Smooth muscle cell (in vitro differentiated cells): ENCODE results near the gene NTSR1. TPM values are rescaled to one million over a fixed set of nuclear protein-coding genes. Genes with fewer than 3 reads are reported as not detected.
A peak's percentile ranks its signal among the peaks of the same experiment; 100 is the strongest.

ENCODE experiments used
- DNase-seq: peaks from one replicate; lab custom pipeline; 2025; ENCODE audit not compliant: unreplicated experiment; lab: John Stamatoyannopoulos, UW
- H2AFZ ChIP-seq: fragments of 200-600 bp; sonication (generic); 2 replicates; pipeline ENCODE4 v1.6.0; 2016; ENCODE audit warnings: antibody characterized with exemption, low read depth, mild to moderate bottlenecking
- H3F3A ChIP-seq: fragments of 200-600 bp; sonication (generic); 2 replicates; pipeline ENCODE4 v1.6.0; 2017; ENCODE audit warnings: antibody characterized with exemption, low read depth
- H3K27ac ChIP-seq: fragments of 200-600 bp; sonication (generic); 2 replicates; pipeline ENCODE4 v1.5.1; 2016; ENCODE audit warnings: low read depth, mild to moderate bottlenecking
- H3K27me3 ChIP-seq: fragments of 200-600 bp; sonication (generic); 2 replicates; pipeline ENCODE4 v1.6.1; 2016; ENCODE audit warnings: low read depth, mild to moderate bottlenecking
- H3K36me3 ChIP-seq: fragments of 200-600 bp; sonication (generic); 2 replicates; pipeline ENCODE4 v1.5.1; 2016; ENCODE audit warnings: low read depth
- H3K4me1 ChIP-seq: fragments of 200-600 bp; sonication (generic); 2 replicates; pipeline ENCODE4 v1.5.1; 2016; ENCODE audit warnings: low read depth
- H3K4me2 ChIP-seq: fragments of 200-600 bp; sonication (generic); 2 replicates; pipeline ENCODE4 v1.6.0; 2016; ENCODE audit warnings: mild to moderate bottlenecking
- H3K4me3 ChIP-seq: fragments of 200-600 bp; sonication (generic); 2 replicates; pipeline ENCODE4 v1.5.1; 2016; ENCODE audit warnings: mild to moderate bottlenecking
- H3K79me2 ChIP-seq: fragments of 200-600 bp; sonication (generic); 2 replicates; pipeline ENCODE4 v1.6.0; 2016; ENCODE audit warnings: low read depth, mild to moderate bottlenecking
- H3K9ac ChIP-seq: fragments of 200-600 bp; sonication (generic); 2 replicates; pipeline ENCODE4 v1.6.0; 2016; ENCODE audit warnings: low read depth
- H3K9me3 ChIP-seq: fragments of 200-600 bp; sonication (generic); replicated peaks from 2 replicates; pipeline ENCODE4 v1.5.1; 2016; ENCODE audit warnings: low read depth
- H4K20me1 ChIP-seq: fragments of 200-600 bp; sonication (generic); 2 replicates; pipeline ENCODE4 v1.6.0; 2016; ENCODE audit warnings: low read depth
- CTCF ChIP-seq: fragments of 200-600 bp; sonication (generic); IDR thresholded peaks from 2 replicates; pipeline ENCODE4 v1.5.1; 2017; ENCODE audit warnings: borderline replicate concordance, mild to moderate bottlenecking, antibody characterized with exemption; ENCODE audit not compliant: insufficient read depth, poor library complexity, severe bottlenecking
- WGBS: methylation state at CpG from one replicate; pipeline ENCODE4 v1.1.7; 2016; ENCODE audit warnings: low lambda C conversion rate; 5-methylcytosine and 5-hydroxymethylcytosine counted together
- polyA plus RNA-seq: library from polyadenylated mRNA; unstranded; fragments of >200 nt; fragmentation: Nextera tagmentation; extraction: Ambion mirVana; gene quantifications from 2 replicates; pipeline ENCODE4 v1.2.1, GENCODE V29; 2016
- total RNA-seq: library from RNA; depleted of rRNA; stranded (reverse); fragments of >200 nt; gene quantifications from 2 replicates; pipeline ENCODE4 v1.2.3, GENCODE V29; 2014

Gene NTSR1
- total and polyA plus RNA-seq, 2 experiments from 2014 or later: 0.09 TPM; not detected in 1

GRCh38 chr20:62804627-62805154 is 96.1 kb downstream of the NTSR1 start, which contains the start of gene OGFR:
OGFR (plus strand) TSS chr20:62804835; CDS start chr20:62804860, 25 bp downstream.
- Histone ChIP-seq H3K9ac (peak within 1 kb of the TSS; percentile 82), H3K4me2 (peak within 1 kb of the TSS; percentile 97), H4K20me1 (peaks cover 46% of the 10 kb centered on the region), H3K27ac (peak within 1 kb of the TSS; percentile 31), H3K4me3 (peak within 1 kb of the TSS; percentile 97), H3F3A (peaks cover 7% of the 10 kb centered on the region), H3K79me2 (peaks cover 21% of the 10 kb centered on the region), H2AFZ (peak within 1 kb of the TSS; percentile 55), H3K9me3 (no peaks in the 10 kb centered on the region), H3K27me3 (no peaks in the 10 kb centered on the region), H3K36me3 (no peaks in the 10 kb centered on the region), H3K4me1 (peaks cover 4% of the 10 kb centered on the region)
- WGBS: under 1% methylated on average over 38 of the region's 77 CpGs
- DNase-seq: peak; percentile 23
- TF ChIP-seq CTCF: no peak

GRCh38 chr20:62805155-62805710 is 96.6 kb downstream of the NTSR1 start:
- no peaks in the 10 kb centered on the region for H3K9me3 ChIP-seq
- H3K79me2 ChIP-seq: peaks cover 21% of the 10 kb centered on the region
- peaks cover 40% of the 10 kb centered on the region for H4K20me1 ChIP-seq
- no peak overlapping the region for H3K27ac ChIP-seq
- no peak for DNase-seq
- H3K4me3 ChIP-seq: peak overlapping the region; percentile 97
- H3K4me1 ChIP-seq: peaks cover 4% of the 10 kb centered on the region
- peaks cover 7% of the 10 kb centered on the region for H3F3A ChIP-seq
- under 1% methylated on average over 21 of the region's 58 CpGs for WGBS
- no peaks in the 10 kb centered on the region for H3K27me3 ChIP-seq
- peak overlapping the region; percentile 97 for H3K4me2 ChIP-seq
- TF ChIP-seq CTCF: no peak
- H3K9ac ChIP-seq: peak overlapping the region; percentile 82
- H2AFZ ChIP-seq: no peak overlapping the region
- no peaks in the 10 kb centered on the region for H3K36me3 ChIP-seq

GRCh38 chr20:62805711-62806382 is 97.2 kb downstream of the NTSR1 start:
- no peak for DNase-seq
- Histone ChIP-seq H3K9ac (no peak overlapping the region), H3K27me3 (no peaks in the 10 kb centered on the region), H3K27ac (no peak overlapping the region), H4K20me1 (peaks cover 40% of the 10 kb centered on the region), H3K9me3 (no peaks in the 10 kb centered on the region), H3K4me3 (peak overlapping the region; percentile 97), H3F3A (peaks cover 7% of the 10 kb centered on the region), H3K79me2 (peaks cover 21% of the 10 kb centered on the region), H2AFZ (no peak overlapping the region), H3K36me3 (no peaks in the 10 kb centered on the region), H3K4me2 (peak overlapping the region; percentile 97), H3K4me1 (peaks cover 4% of the 10 kb centered on the region)
- WGBS: 36% methylated on average over 24 of the region's 25 CpGs
- no peak for TF ChIP-seq CTCF
